ENCODE measurements around the gene DHCR24.
"Not testable (repeated sequence)": the region's sequence is repeated elsewhere in the genome, so short reads cannot be mapped to it uniquely, and the experiment has no call there.

DHCR24 gene

GRCh38 chr1:54886724-54887664 lies at the start of gene DHCR24:
DHCR24 (minus strand) TSS chr1:54887195; CDS start chr1:54887119, 76 bp downstream.
- peak; percentile 59 for DNase-seq (ENCODE audit: low spot score)

- DNase-seq (ENCODE audit: low spot score), result no peak
Observed at GRCh38 chr1:54936791-54937190, 49.8 kb upstream of the DHCR24 start.

GRCh38 chr1:54934869-54935268 lies 47.9 kb upstream of the DHCR24 start:
- no peak for DNase-seq (ENCODE audit: low spot score)

GRCh38 chr1:54934081-54934480 lies 47.1 kb upstream of the DHCR24 start:
- not testable (repeated sequence) for DNase-seq (ENCODE audit: low spot score)

- DNase-seq (ENCODE audit: low spot score), result no peak
Observed at GRCh38 chr1:54931275-54931840, 44.4 kb upstream of the DHCR24 start.

GRCh38 chr1:54929700-54930099 lies 42.7 kb upstream of the DHCR24 start:
- no peak for DNase-seq (ENCODE audit: low spot score)

GRCh38 chr1:54928327-54928726 lies 41.3 kb upstream of the DHCR24 start:
- DNase-seq (ENCODE audit: low spot score), result no peak

- no peak for DNase-seq (ENCODE audit: low spot score)
Observed at GRCh38 chr1:54927472-54928240, 40.7 kb upstream of the DHCR24 start.

- no peak for DNase-seq (ENCODE audit: low spot score)
Observed at GRCh38 chr1:54926970-54927369, 40.0 kb upstream of the DHCR24 start.

- no peak for DNase-seq (ENCODE audit: low spot score)
Observed at GRCh38 chr1:54922921-54923421, 36.0 kb upstream of the DHCR24 start.

- no peak for DNase-seq (ENCODE audit: low spot score)
Observed at GRCh38 chr1:54922040-54922761, 35.2 kb upstream of the DHCR24 start.

- no peak for DNase-seq (ENCODE audit: low spot score)
Observed at GRCh38 chr1:54919367-54920359, 32.7 kb upstream of the DHCR24 start.

- DNase-seq (ENCODE audit: low spot score), result not testable (repeated sequence)
Observed at GRCh38 chr1:54911076-54911475, 24.1 kb upstream of the DHCR24 start.

- DNase-seq (ENCODE audit: low spot score), result no peak
Observed at GRCh38 chr1:54906586-54906985, 19.6 kb upstream of the DHCR24 start.

GRCh38 chr1:54904476-54905048 lies 17.6 kb upstream of the DHCR24 start:
- DNase-seq (ENCODE audit: low spot score), result no peak

GRCh38 chr1:54894271-54894670 lies 7.3 kb upstream of the DHCR24 start:
- no peak for DNase-seq (ENCODE audit: low spot score)

- DNase-seq (ENCODE audit: low spot score), result no peak
Observed at GRCh38 chr1:54892586-54892985, 5.6 kb upstream of the DHCR24 start.

- DNase-seq (ENCODE audit: low spot score), result no peak
Observed at GRCh38 chr1:54889132-54889725, 2.2 kb upstream of the DHCR24 start.

GRCh38 chr1:54888080-54888733 lies 1.2 kb upstream of the DHCR24 start:
- DNase-seq (ENCODE audit: low spot score), result no peak

Measured in CD4-positive, alpha-beta T cell treated with Interleukin-6 at 100 ng/mL for 8 hours (primary cell).